HCT116 (cell line): ENCODE measurements around the gene YEATS4. TPM values are rescaled to one million over a fixed set of nuclear protein-coding genes. Genes with fewer than 3 reads are reported as not detected.

Experiments
- ATAC-seq: fragments of 200-7000 bp; cut with Tn5 transposase; 2 replicates; pipeline ENCODE4 v1.9.1; 2020; ENCODE audit warnings: mild to moderate bottlenecking, moderate library complexity
- BruUV-seq: library from RNA; stranded (reverse); fragments of 400-500 nt; replicated peaks from 2 replicates; lab custom pipeline; 2021; lab: Mats Ljungman, UMichigan
- CTCF ChIA-PET: fragments of 300-600 bp; sonication (Branson Sonifier 250); formaldehyde crosslinking; loops from one replicate; lab custom pipeline; 2021; ENCODE audit warnings: antibody characterized with exemption; lab: Charles Lee
- POLR2A ChIA-PET: fragments of 300-600, 350-600 bp; sonication (Branson Sonifier 250); formaldehyde crosslinking; loops from one replicate; lab custom pipeline; 2021; ENCODE audit warnings: antibody characterized with exemption; lab: Charles Lee
- RAD21 ChIA-PET, 2 experiments: fragments of 300-600 bp; sonication (Branson Sonifier 250); formaldehyde crosslinking; loops; one replicate each; lab custom pipeline; 2023; ENCODE audit warnings: low total read pairs in 2 of 2; ENCODE audit not compliant: uncharacterized antibody in 2 of 2, unreplicated experiment in 2 of 2, low non-redundant PET in 1 of 2; lab: Charles Lee
- DNase-seq: peaks from one replicate; pipeline ENCODE4 v3.0.0-alpha.2; 2010; ENCODE audit warnings: low read depth, low spot score
- H2AFZ ChIP-seq: fragments of 200-600 bp; shearing (Covaris generic), sonication (generic); 2 replicates; pipeline ENCODE4 v1.6.1; 2017; ENCODE audit warnings: low read depth, mixed run types, mixed read lengths, antibody characterized with exemption, low read length; ENCODE audit not compliant: poor library complexity, severe bottlenecking
- H3K27ac ChIP-seq: 2 replicates; pipeline ENCODE4 v1.5.1; 2012; ENCODE audit warnings: low read depth, low read length
- H3K27me3 ChIP-seq: fragments of 200-600 bp; sonication (generic); 2 replicates; pipeline ENCODE4 v1.6.1; 2016; ENCODE audit warnings: mixed run types, low read length, mixed read lengths; ENCODE audit not compliant: insufficient read depth
- H3K36me3 ChIP-seq, 2 experiments: fragments of 200-500 bp in 1 of 2; fragments of 200-600 bp in 1 of 2; sonication (Bioruptor generic) in 1 of 2; sonication (generic) in 1 of 2; 2 replicates each; pipeline versions ENCODE4 v1.5.1 to v1.6.1; 2014 to 2016; ENCODE audit warnings: low read length in 2 of 2, inconsistent platforms in 1 of 2, mixed read lengths in 1 of 2, mixed run types in 1 of 2; ENCODE audit not compliant: insufficient read depth in 2 of 2, control insufficient read depth in 1 of 2
- H3K4me1 ChIP-seq, 2 experiments: fragments of 200-600 bp in 1 of 2; sonication (generic) in 1 of 2; 2 replicates each; pipeline versions ENCODE4 v1.5.1 to v1.6.1; 2012 to 2017; ENCODE audit warnings: low read length in 2 of 2, inconsistent platforms in 1 of 2, mild to moderate bottlenecking in 1 of 2, mixed read lengths in 1 of 2, mixed run types in 1 of 2, moderate library complexity in 1 of 2; ENCODE audit not compliant: insufficient read depth in 2 of 2, control insufficient read depth in 1 of 2
- H3K4me2 ChIP-seq: fragments of 200-600 bp; sonication (generic); 2 replicates; pipeline ENCODE4 v1.6.1; 2017; ENCODE audit warnings: mixed run types, low read length, mixed read lengths
- H3K4me3 ChIP-seq, 2 experiments: fragments of 200-600 bp in 1 of 2; sonication (generic) in 1 of 2; replicated peaks in 1 of 2; 2 replicates each; pipeline ENCODE4 v1.5.1; 2011 to 2016; ENCODE audit warnings: low read length in 2 of 2, control low read depth in 1 of 2, low read depth in 1 of 2, mild to moderate bottlenecking in 1 of 2, mixed read lengths in 1 of 2, mixed run types in 1 of 2
- H3K79me2 ChIP-seq: fragments of 200-600 bp; sonication (generic); 2 replicates; pipeline ENCODE4 v1.6.1; 2017; ENCODE audit warnings: mild to moderate bottlenecking, mixed run types, low read length, moderate library complexity, mixed read lengths; ENCODE audit not compliant: insufficient read depth
- H3K9ac ChIP-seq: fragments of 200-600 bp; sonication (generic); 2 replicates; pipeline ENCODE4 v1.6.1; 2016; ENCODE audit warnings: low read length, mixed read lengths
- H3K9me2 ChIP-seq: fragments of 200-600 bp; sonication (generic), shearing (Covaris generic); 2 replicates; pipeline ENCODE4 v1.6.1; 2017; ENCODE audit warnings: mixed run types, mild to moderate bottlenecking, moderate library complexity; ENCODE audit not compliant: insufficient read depth
- H3K9me3 ChIP-seq, 2 experiments: fragments of 200-500 bp in 1 of 2; fragments of 200-600 bp in 1 of 2; sonication (Bioruptor generic) in 1 of 2; sonication (generic) in 1 of 2; 2 replicates each; pipeline ENCODE4 v1.6.1; 2014 to 2017; ENCODE audit warnings: low read length in 2 of 2, mixed read lengths in 2 of 2, inconsistent platforms in 1 of 2, low read depth in 1 of 2, mild to moderate bottlenecking in 1 of 2, mixed run types in 1 of 2, moderate library complexity in 1 of 2; ENCODE audit not compliant: control insufficient read depth in 1 of 2, insufficient read depth in 1 of 2
- H4K20me1 ChIP-seq: fragments of 200-600 bp; sonication (generic), shearing (Covaris generic); 2 replicates; pipeline ENCODE4 v1.6.1; 2017; ENCODE audit warnings: mixed run types, mild to moderate bottlenecking, moderate library complexity; ENCODE audit not compliant: insufficient read depth
- EGR1 ChIP-seq: IDR thresholded peaks from 2 replicates; pipeline ENCODE4 v1.6.1; 2012; ENCODE audit warnings: low read depth
- ELF1 ChIP-seq: IDR thresholded peaks from 2 replicates; pipeline ENCODE4 v1.6.1; 2012; ENCODE audit warnings: low read depth, borderline replicate concordance
- EZH2 ChIP-seq: fragments of 200-600 bp; sonication (generic); IDR thresholded peaks from 2 replicates; pipeline ENCODE4 v1.6.1; 2017; ENCODE audit warnings: antibody characterized with exemption, mixed run types
- FOSL1 ChIP-seq: IDR thresholded peaks from 2 replicates; pipeline ENCODE4 v1.6.1; 2012; ENCODE audit warnings: low read depth
- POLR2A ChIP-seq: IDR thresholded peaks from 2 replicates; pipeline ENCODE4 v1.7.0; 2011; ENCODE audit warnings: borderline replicate concordance; ENCODE audit not compliant: insufficient read depth, insufficient read length; ENCODE audit errors: extremely low read depth
- RAD21 ChIP-seq: IDR thresholded peaks from 2 replicates; pipeline ENCODE4 v1.6.1; 2012; ENCODE audit warnings: low read depth, mild to moderate bottlenecking
- YY1 ChIP-seq: IDR thresholded peaks from 2 replicates; pipeline ENCODE4 v1.6.1; 2011; ENCODE audit warnings: low read length, low read depth, moderate library complexity, mild to moderate bottlenecking; ENCODE audit not compliant: insufficient replicate concordance; ENCODE audit errors: extremely low read depth
- ZNF274 ChIP-seq: fragments of 200-500 bp; sonication (Bioruptor generic); IDR thresholded peaks from 2 replicates; pipeline ENCODE4 v1.6.1; 2014; ENCODE audit warnings: mild to moderate bottlenecking, low read depth, low read length, inconsistent platforms
- intact Hi-C: fragments of 100-400 bp; cut with micrococcal nuclease; formaldehyde crosslinking; loops from 2 replicates; pipeline ENCODE4 v1.10.0; 2022
- total RNA-seq: library from RNA; stranded (reverse); gene quantifications from one replicate; pipeline ENCODE4 v1.2.1, GENCODE V29; 2021; ENCODE audit not compliant: unreplicated experiment
- TF ChIP-seq, protein P1 (sequence below): IDR thresholded peaks from 2 replicates; pipeline ENCODE4 v1.6.1; 2012
- TF ChIP-seq, protein P2 (sequence below): IDR thresholded peaks from 2 replicates; pipeline ENCODE4 v1.6.1; 2011; ENCODE audit warnings: mild to moderate bottlenecking, low read length, moderate library complexity; ENCODE audit not compliant: insufficient replicate concordance; ENCODE audit errors: extremely low read depth
- TF ChIP-seq, protein P3 (sequence below), 3 experiments: fragments of 200-600 bp in 1 of 3; sonication (generic) in 1 of 3; IDR thresholded peaks in 2 of 3; conservative IDR thresholded peaks in 1 of 3; 2 replicates each; pipeline ENCODE4 v1.5.1; 2012 to 2017; ENCODE audit warnings: low read depth in 2 of 3, low read length in 2 of 3, antibody characterized with exemption in 1 of 3, borderline replicate concordance in 1 of 3, control low read depth in 1 of 3, mild to moderate bottlenecking in 1 of 3, mixed read lengths in 1 of 3, mixed run types in 1 of 3, moderate library complexity in 1 of 3; ENCODE audit not compliant: insufficient read depth in 1 of 3
- TF ChIP-seq, protein P4 (sequence below): IDR thresholded peaks from 2 replicates; pipeline ENCODE4 v1.6.1; 2012; ENCODE audit warnings: low read depth

YEATS4 gene
- total RNA-seq, 1 experiment from 2014 or later: 32.0 TPM

DNA sequence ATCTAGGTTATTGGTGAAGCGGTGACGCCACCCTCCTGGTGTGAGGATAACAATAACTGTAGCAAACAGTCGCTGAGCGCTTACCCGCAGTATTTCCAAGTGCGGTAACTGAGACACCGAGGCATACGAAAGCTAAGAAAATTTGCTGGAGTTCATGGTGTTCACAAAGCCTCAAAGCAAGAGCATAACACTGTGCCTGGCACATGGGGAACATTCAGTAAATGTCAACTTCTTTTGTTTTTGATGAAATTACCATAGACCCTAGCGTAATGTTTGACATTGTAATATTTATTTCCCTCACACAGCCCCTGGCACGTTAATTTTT, 767 bp downstream of the YEATS4 start:
- RAD21 ChIA-PET: no interaction called here
- Histone ChIP-seq H3K27ac (peak overlapping the region; percentile 99), H3K9ac (peak overlapping the region; percentile 79), H3K9me2 (no peaks in the 10 kb centered on the region), H3K9me3 (no peaks in the 10 kb centered on the region), H3K79me2 (peaks cover 46% of the 10 kb centered on the region), H3K4me2 (peak overlapping the region; percentile 87), H3K36me3 (peaks cover 6 to 10% of the 10 kb centered on the region in 2 experiments; a peak in 2 of 4 replicates), H2AFZ (no peak overlapping the region), H3K4me3 (peak overlapping the region; percentile 56 to 63), H4K20me1 (no peaks in the 10 kb centered on the region), H3K27me3 (no peaks in the 10 kb centered on the region), H3K4me1 (peaks cover 5 to 24% of the 10 kb centered on the region in 2 experiments; a peak in 3 of 4 replicates)
- intact Hi-C loops: no loop called here
- CTCF ChIA-PET: no interaction called here
- POLR2A ChIA-PET: no interaction called here
- no peak for DNase-seq
- TF ChIP-seq EZH2: no peak
- TF ChIP-seq ZNF274: no peak
- TF ChIP-seq, protein P1, sequence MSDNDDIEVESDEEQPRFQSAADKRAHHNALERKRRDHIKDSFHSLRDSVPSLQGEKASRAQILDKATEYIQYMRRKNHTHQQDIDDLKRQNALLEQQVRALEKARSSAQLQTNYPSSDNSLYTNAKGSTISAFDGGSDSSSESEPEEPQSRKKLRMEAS: no peak
- TF ChIP-seq POLR2A: no peak
- TF ChIP-seq, protein P2, sequence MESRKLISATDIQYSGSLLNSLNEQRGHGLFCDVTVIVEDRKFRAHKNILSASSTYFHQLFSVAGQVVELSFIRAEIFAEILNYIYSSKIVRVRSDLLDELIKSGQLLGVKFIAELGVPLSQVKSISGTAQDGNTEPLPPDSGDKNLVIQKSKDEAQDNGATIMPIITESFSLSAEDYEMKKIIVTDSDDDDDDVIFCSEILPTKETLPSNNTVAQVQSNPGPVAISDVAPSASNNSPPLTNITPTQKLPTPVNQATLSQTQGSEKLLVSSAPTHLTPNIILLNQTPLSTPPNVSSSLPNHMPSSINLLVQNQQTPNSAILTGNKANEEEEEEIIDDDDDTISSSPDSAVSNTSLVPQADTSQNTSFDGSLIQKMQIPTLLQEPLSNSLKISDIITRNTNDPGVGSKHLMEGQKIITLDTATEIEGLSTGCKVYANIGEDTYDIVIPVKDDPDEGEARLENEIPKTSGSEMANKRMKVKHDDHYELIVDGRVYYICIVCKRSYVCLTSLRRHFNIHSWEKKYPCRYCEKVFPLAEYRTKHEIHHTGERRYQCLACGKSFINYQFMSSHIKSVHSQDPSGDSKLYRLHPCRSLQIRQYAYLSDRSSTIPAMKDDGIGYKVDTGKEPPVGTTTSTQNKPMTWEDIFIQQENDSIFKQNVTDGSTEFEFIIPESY: no peak
- no peak for TF ChIP-seq FOSL1
- TF ChIP-seq EGR1: no peak; the same call in 1 of the 2 replicates
- TF ChIP-seq RAD21: no peak
- TF ChIP-seq, protein P3, sequence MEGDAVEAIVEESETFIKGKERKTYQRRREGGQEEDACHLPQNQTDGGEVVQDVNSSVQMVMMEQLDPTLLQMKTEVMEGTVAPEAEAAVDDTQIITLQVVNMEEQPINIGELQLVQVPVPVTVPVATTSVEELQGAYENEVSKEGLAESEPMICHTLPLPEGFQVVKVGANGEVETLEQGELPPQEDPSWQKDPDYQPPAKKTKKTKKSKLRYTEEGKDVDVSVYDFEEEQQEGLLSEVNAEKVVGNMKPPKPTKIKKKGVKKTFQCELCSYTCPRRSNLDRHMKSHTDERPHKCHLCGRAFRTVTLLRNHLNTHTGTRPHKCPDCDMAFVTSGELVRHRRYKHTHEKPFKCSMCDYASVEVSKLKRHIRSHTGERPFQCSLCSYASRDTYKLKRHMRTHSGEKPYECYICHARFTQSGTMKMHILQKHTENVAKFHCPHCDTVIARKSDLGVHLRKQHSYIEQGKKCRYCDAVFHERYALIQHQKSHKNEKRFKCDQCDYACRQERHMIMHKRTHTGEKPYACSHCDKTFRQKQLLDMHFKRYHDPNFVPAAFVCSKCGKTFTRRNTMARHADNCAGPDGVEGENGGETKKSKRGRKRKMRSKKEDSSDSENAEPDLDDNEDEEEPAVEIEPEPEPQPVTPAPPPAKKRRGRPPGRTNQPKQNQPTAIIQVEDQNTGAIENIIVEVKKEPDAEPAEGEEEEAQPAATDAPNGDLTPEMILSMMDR (IDR thresholded peaks at IDR 0.05 in 2 of 3, conservative IDR thresholded peaks at IDR 0.05 in 1 of 3; ENCODE audit: borderline replicate concordance in 1 of 3, insufficient read depth in 1 of 3, low read depth in 2 of 3, low read length in 2 of 3): no peak
- TF ChIP-seq YY1: no peak
- TF ChIP-seq, protein P4, sequence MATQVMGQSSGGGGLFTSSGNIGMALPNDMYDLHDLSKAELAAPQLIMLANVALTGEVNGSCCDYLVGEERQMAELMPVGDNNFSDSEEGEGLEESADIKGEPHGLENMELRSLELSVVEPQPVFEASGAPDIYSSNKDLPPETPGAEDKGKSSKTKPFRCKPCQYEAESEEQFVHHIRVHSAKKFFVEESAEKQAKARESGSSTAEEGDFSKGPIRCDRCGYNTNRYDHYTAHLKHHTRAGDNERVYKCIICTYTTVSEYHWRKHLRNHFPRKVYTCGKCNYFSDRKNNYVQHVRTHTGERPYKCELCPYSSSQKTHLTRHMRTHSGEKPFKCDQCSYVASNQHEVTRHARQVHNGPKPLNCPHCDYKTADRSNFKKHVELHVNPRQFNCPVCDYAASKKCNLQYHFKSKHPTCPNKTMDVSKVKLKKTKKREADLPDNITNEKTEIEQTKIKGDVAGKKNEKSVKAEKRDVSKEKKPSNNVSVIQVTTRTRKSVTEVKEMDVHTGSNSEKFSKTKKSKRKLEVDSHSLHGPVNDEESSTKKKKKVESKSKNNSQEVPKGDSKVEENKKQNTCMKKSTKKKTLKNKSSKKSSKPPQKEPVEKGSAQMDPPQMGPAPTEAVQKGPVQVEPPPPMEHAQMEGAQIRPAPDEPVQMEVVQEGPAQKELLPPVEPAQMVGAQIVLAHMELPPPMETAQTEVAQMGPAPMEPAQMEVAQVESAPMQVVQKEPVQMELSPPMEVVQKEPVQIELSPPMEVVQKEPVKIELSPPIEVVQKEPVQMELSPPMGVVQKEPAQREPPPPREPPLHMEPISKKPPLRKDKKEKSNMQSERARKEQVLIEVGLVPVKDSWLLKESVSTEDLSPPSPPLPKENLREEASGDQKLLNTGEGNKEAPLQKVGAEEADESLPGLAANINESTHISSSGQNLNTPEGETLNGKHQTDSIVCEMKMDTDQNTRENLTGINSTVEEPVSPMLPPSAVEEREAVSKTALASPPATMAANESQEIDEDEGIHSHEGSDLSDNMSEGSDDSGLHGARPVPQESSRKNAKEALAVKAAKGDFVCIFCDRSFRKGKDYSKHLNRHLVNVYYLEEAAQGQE: no peak
- TF ChIP-seq ELF1: no peak
- ATAC-seq: no peak
- BruUV-seq: TSS peak; percentile 85
